Progenitor cell of endocrine pancreas (in vitro differentiated cells): ENCODE measurements around the gene SLC9A1. TPM values are rescaled to one million over a fixed set of nuclear protein-coding genes. Genes with fewer than 3 reads are reported as not detected.
A peak's percentile ranks its signal among the peaks of the same experiment; 100 is the strongest.

Experiments used
- DNase-seq: peaks from one replicate; pipeline ENCODE4 v3.0.0; 2021; ENCODE audit warnings: low spot score; ENCODE audit not compliant: unreplicated experiment
- H3K27ac Mint-ChIP-seq: 2 replicates; pipeline ENCODE4 v1.8.0; 2021; ENCODE audit warnings: mild to moderate bottlenecking, moderate library complexity, mixed read lengths
- H3K27me3 Mint-ChIP-seq: 2 replicates; pipeline ENCODE4 v1.8.0; 2021; ENCODE audit warnings: mixed read lengths
- H3K36me3 Mint-ChIP-seq: 2 replicates; pipeline ENCODE4 v1.8.0; 2022; ENCODE audit warnings: mixed read lengths; ENCODE audit not compliant: insufficient read depth
- H3K4me1 Mint-ChIP-seq: 2 replicates; pipeline ENCODE4 v1.8.0; 2021; ENCODE audit warnings: low read depth, mixed read lengths
- H3K4me3 Mint-ChIP-seq: 2 replicates; pipeline ENCODE4 v1.8.0; 2021; ENCODE audit warnings: low read depth, mild to moderate bottlenecking, moderate library complexity, mixed read lengths
- H3K9me3 Mint-ChIP-seq: 2 replicates; pipeline ENCODE4 v1.8.0; 2021; ENCODE audit warnings: low read depth, mixed read lengths
- total RNA-seq: library from RNA; stranded (reverse); gene quantifications from 2 replicates; pipeline ENCODE4 v1.2.1, GENCODE V29; 2021
- TF ChIP-seq, protein P1 (sequence below): fragments of 200-600 bp; sonication (generic); IDR thresholded peaks from one replicate; pipeline ENCODE4 v1.5.0; 2021; ENCODE audit warnings: antibody characterized with exemption, mild to moderate bottlenecking; ENCODE audit not compliant: unreplicated experiment

The SLC9A1 gene
- total RNA-seq, 1 donor from 2014 or later, result 19.6 TPM

GRCh38 chr1:27074175-27074780 is 80.6 kb downstream of the SLC9A1 start:
- peaks cover 4% of the 10 kb centered on the region for H3K4me1 Mint-ChIP-seq
- TF ChIP-seq, protein P1, sequence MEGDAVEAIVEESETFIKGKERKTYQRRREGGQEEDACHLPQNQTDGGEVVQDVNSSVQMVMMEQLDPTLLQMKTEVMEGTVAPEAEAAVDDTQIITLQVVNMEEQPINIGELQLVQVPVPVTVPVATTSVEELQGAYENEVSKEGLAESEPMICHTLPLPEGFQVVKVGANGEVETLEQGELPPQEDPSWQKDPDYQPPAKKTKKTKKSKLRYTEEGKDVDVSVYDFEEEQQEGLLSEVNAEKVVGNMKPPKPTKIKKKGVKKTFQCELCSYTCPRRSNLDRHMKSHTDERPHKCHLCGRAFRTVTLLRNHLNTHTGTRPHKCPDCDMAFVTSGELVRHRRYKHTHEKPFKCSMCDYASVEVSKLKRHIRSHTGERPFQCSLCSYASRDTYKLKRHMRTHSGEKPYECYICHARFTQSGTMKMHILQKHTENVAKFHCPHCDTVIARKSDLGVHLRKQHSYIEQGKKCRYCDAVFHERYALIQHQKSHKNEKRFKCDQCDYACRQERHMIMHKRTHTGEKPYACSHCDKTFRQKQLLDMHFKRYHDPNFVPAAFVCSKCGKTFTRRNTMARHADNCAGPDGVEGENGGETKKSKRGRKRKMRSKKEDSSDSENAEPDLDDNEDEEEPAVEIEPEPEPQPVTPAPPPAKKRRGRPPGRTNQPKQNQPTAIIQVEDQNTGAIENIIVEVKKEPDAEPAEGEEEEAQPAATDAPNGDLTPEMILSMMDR, result no peak

GRCh38 chr1:27071049-27071416 is 83.9 kb downstream of the SLC9A1 start:
- H3K9me3 Mint-ChIP-seq, result no peaks in the 10 kb centered on the region
- peaks cover 3% of the 10 kb centered on the region for H3K27me3 Mint-ChIP-seq
- H3K4me3 Mint-ChIP-seq, result no peak overlapping the region
- H3K4me1 Mint-ChIP-seq, result peaks cover 4% of the 10 kb centered on the region
- H3K36me3 Mint-ChIP-seq, result no peaks in the 10 kb centered on the region
- no peak for DNase-seq
- peak overlapping the region; percentile 23 for H3K27ac Mint-ChIP-seq
- TF ChIP-seq, protein P1, result no peak

More at GRCh38 chr1:27074175-27074780, 80.6 kb downstream of the SLC9A1 start:
- DNase-seq, result no peak
- no peak overlapping the region for H3K27ac Mint-ChIP-seq
- no peaks in the 10 kb centered on the region for H3K36me3 Mint-ChIP-seq
- H3K9me3 Mint-ChIP-seq, result no peaks in the 10 kb centered on the region
- peaks cover 6% of the 10 kb centered on the region for H3K27me3 Mint-ChIP-seq
- no peak overlapping the region for H3K4me3 Mint-ChIP-seq

DNA sequence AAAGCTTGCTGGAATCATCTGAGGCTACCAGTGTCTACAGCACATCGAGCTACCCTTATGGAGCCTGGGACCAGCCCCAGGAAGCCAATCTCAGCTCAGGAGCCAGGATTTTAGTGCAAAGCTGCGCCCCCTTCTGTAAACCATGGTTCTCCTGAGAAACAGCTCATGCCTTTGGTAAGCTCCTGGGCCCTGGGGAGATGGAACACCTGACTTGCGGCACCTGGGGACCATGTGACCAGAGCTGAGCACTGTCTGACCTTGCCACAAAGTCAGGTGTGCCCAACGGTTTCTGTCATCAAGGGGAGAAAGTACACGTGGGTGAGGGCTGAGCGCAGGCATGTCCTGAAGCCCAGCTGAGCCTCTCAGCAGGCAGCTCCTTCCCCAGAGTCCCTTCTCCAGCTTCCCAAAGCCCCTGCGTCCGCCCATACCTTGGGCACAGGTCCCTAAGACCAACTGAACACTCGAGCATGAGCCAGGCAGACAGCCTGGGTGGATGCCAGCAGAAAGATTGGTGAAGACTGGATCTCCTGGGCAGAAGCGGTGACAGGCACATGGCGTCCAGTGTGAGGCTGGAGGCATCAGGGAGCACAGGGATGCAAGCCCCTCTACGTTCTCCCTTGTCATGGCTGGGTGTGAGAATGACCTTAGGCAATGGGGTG is 84.4 kb downstream of the SLC9A1 start:
- H3K36me3 Mint-ChIP-seq, result no peaks in the 10 kb centered on the region
- H3K4me3 Mint-ChIP-seq, result no peak overlapping the region
- H3K27me3 Mint-ChIP-seq, result peaks cover 3% of the 10 kb centered on the region
- DNase-seq, result no peak
- no peaks in the 10 kb centered on the region for H3K9me3 Mint-ChIP-seq
- TF ChIP-seq, protein P1, result no peak
- peaks cover 4% of the 10 kb centered on the region for H3K4me1 Mint-ChIP-seq
- no peak overlapping the region for H3K27ac Mint-ChIP-seq

GRCh38 chr1:27068922-27069321 is 86.0 kb downstream of the SLC9A1 start:
- H3K4me1 Mint-ChIP-seq, result peaks cover 4% of the 10 kb centered on the region
- H3K4me3 Mint-ChIP-seq, result no peak overlapping the region
- peaks cover 3% of the 10 kb centered on the region for H3K27me3 Mint-ChIP-seq
- H3K27ac Mint-ChIP-seq, result no peak overlapping the region
- TF ChIP-seq, protein P1, result no peak
- H3K9me3 Mint-ChIP-seq, result no peaks in the 10 kb centered on the region
- no peak for DNase-seq
- H3K36me3 Mint-ChIP-seq, result no peaks in the 10 kb centered on the region

- Mint-ChIP-seq H3K4me1 (peaks cover 3% of the 10 kb centered on the region), H3K27me3 (peaks cover 2% of the 10 kb centered on the region), H3K4me3 (no peak overlapping the region), H3K36me3 (no peaks in the 10 kb centered on the region), H3K27ac (no peak overlapping the region), H3K9me3 (no peaks in the 10 kb centered on the region)
- TF ChIP-seq, protein P1, result no peak
- no peak for DNase-seq
Observed at GRCh38 chr1:27065999-27066630, 88.8 kb downstream of the SLC9A1 start.
